ENCODE measurements around the gene NEURL1B.

The NEURL1B gene

DNA sequence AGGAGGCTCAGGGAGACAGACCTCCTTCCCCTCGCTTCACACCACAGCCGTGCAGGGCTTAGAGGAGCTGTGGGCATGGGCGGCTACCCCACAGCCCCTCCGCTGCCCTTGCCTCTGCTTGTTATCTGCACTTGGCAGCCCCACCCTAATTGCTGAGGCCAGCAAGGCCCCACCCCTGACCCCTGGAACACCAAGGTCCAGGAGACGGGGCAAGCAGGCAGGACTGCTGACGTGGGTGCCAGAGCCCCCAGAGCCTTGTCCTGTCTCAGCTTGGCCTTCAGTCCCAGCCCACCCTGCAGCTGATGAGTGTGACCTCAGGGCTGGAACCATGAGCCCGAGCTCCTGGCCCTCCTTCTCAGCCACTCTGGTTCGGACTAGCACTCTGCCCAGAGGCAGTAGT lies 29.1 kb upstream of the NEURL1B start:
- no peak for DNase-seq

DNA sequence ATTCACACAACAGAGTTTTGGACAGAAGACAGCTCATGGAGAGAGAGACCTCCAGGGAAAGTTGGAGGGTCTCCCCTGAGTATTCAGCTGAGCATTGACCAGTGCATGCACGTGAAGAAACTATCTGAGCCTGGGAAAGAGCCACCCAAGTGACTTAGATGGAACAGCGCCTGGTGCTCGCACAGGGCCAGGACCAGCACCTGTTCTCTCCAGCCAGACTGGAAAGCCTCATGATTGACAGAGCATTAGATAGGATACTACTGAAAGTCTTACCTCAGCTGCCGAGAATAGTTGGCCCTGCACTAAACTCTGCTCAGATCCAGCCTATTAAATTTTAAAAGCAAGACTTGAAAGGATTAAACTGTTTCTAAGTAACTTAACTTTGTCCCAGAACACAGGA lies 28.3 kb upstream of the NEURL1B start:
- DNase-seq: no peak

DNA sequence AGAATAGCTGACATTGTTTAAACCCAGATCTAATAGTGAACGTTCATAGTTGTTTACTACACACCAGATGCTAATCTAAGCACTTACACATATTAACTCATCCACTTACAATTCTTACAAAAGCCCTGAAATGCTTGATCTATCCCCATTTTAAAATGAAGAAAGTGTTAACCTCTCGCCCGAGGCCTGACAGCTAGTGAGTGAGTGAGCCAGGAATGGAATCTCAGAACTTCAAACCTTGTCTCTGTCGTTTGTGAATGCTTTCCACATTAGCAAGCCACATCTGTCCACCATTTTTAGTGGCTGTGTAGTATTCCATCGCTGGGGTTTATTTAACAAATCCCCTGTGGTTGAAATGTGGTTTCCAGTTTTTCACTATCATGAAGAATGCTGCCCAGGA lies 24.9 kb upstream of the NEURL1B start:
- no peak for DNase-seq

DNA sequence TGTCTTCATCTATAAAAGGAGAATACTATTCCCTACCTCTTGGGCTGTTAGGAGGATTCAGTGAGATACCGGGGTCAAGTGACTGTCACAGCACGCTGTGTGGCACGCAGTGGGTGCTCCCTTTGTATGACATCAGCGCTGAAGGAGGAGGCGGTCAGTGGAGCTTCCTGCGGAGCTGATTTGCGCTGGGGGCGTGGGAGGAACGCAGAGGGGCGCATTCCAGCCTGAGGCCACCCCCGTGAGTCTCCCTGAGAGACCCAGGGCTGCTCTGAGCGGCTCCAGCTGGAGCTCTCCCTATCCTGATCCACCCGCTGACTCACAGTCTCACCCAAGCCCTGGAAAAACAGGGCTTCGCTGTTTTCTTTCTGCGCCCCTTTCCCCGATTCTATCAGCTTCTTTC lies 24.3 kb upstream of the NEURL1B start:
- DNase-seq: no peak

DNA sequence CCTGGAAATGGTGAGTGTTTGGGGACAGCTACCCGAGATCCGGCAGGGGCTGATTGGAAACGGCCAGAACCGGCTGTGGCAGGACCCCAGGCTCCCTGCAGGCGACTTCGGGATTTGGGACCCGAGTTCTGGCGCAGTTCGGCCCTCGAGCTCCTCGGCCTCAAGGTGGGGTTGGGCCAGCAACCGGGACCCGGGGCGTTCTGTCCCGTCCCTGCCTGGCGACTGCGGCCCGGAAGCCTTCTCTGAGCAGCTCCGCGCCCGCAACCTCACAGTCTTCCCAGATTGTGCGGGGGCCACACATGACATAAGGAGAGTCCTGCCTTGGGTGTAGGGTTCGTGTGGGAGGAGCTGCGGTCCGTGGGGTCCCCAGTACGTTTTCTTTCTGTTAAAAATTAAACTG lies 23.2 kb upstream of the NEURL1B start:
- DNase-seq: no peak

DNA sequence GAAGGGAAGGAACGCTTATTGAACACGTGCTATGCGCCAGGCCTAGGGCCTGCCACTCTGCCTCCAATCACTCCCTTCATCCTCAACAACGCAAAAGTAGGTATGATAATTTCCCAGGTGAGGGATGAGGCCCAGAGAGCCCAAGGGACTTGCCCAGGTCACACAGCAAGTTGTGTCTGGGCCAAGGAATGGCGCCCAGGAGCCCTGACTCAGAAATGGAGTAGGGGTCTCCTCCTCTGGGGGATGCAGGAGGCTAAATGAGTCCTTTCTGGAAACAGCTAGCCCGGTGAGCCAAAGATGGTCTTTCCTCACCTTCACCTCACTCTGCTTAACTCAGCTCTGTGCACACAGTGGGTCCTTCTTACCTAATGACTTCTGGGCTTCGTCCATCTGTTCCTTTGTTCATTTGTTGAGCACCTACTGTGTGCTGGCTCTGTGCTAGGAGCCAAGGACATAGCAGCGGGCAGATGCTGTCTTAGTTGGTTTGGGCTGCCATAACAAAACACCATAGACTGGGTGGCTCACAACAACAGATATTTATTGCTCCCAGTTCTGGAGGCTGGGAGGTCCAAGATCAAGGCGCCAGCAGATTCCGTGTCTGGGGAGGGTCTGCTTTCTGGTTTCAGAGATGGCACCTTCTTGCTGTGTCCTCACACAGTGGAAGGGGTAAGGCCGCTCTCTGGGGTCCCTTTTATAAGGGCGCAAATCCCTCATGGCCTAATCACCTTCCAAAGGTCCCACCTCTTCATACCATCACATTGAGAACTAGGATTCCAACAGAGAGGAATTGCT lies 22.3 kb upstream of the NEURL1B start:
- DNase-seq: no peak

DNA sequence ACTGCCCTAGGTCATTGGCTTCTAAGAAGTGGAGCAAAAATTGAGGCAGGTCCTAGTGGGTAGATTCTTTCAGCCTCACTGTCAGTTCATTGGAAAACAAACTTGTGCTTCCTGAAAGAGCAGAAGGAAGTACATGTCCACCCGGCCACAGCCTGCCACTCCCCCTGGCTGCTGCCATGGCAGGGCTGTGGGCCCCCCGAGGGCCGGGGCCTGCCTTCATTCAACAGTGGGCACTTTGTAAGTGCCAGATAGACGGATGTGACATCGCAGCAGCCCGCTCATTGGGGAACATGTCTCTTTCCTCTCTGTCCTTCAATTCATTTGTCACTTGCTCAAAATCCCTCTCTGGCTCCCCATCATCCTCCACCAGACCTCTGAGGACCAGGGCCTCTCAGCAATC lies 20.6 kb upstream of the NEURL1B start:
- no peak for DNase-seq

DNA sequence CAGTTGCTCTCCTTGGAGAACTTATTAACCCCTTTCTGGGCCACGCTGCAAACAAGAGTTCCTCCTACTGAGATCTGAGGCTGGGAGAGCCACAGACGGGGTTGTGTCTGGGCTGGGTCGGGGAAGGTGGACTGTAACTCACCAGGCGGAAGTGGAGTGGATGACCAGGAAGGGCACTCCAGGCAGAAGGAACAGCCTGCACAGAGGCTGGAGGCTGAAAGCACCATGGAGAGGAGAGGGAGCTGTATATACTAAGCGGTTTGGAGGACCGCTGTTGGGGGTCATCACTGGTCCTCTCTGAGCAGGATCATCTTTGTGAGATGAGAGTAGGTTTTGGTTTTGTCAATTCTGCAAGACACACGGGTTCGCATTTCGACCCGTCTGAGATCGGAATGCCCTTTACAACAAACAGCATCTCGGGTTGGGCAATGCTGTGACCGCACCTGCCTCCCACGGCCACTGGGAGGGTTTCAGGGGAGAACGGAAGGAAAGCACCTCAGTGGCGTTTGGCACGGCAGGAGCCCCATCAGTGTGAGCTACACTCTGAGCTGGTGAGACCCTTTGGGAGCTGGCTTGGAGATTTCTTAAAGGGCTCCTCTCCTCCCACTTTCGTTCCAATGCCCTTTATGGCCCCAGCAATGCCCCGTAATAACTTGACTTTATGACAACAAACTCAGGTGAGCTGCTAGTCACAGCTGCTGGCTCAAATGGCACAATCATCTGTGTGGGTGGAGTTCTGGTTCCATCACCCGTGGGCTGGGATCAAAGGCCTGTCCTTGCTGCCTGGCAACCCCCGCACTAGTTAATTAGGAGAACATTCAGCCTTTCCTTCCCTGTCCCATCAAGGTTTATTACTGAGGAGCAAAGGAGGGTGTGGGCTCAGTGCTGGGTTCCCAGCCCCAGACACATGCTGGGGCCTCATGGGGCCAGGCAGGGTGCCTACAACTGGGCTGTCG lies 18.7 kb upstream of the NEURL1B start:
- DNase-seq: no peak

DNA sequence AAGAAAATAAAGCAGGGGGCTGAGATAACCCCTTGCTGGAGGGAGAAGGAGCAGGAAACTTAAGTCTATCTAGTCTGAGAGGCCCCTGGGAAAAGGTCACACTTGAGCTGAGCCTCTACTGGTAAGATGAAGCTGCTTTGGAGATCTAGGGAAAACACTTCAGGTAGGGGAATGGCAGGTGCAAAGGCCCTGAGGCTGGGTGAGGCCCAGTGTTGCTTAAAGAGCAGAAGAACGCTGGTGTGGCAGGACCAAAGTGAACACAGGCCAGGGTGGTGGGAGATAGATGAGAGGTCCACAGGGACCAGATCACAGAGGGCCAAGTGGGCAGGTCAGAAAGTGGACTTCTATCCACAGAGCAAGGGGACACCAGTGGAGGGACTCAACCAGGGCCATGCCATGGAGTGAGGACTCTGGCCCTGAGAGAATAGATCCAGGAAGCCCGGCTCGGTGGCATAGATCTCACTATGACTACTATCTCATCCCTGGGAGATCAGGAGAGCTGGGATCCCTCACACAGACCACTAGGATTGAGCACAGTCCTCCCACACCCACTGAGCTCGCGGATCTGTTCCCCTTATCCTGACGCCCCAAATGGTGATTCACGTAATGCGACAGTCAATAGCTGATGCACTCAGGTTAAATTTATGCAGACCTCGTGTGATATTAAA lies 17.6 kb upstream of the NEURL1B start:
- DNase-seq: no peak

DNA sequence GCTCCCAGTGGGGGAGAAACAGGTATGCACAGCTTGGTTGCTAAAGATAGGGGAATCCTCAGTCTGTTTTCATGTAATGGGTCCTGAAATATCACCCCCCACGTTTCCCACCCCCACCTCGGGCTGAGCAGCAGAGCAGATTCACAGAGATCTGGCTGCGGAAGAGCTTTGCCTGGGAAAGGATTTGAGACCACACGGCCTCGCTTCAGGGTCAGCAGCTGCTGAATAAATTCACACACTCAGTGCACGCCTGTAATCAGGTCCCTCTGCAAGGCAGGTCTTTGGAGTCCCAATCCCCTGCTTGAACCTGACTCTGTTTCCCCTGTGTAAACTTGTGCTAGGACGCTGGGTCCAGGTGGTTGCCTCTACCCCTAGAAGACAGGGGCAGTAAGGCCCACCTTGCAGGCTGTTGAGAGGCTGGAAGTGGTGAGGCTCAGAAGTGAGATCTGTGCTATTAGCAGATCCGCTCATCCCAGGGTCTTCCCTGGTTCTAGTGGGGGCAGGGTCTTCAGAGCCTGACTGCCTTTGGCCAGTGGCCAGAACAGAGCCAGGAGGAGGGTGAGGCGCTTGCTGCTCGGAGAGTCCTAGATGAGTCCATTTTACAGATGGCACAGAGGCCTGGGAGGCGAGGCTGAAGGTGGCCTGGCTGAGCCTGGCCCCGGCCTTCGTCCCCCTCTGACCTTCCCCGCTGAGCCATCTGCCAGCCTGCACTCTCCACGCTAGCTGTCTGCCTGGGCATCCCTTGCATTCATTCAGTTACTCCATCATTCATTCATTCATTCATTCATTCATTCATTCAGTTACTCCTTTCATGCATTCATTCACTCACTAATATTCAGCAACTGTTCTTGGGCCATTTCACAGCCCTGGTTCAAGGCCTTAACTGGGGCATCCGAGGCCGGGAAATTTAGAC lies 16.7 kb upstream of the NEURL1B start:
- DNase-seq: peak; percentile 18

DNA sequence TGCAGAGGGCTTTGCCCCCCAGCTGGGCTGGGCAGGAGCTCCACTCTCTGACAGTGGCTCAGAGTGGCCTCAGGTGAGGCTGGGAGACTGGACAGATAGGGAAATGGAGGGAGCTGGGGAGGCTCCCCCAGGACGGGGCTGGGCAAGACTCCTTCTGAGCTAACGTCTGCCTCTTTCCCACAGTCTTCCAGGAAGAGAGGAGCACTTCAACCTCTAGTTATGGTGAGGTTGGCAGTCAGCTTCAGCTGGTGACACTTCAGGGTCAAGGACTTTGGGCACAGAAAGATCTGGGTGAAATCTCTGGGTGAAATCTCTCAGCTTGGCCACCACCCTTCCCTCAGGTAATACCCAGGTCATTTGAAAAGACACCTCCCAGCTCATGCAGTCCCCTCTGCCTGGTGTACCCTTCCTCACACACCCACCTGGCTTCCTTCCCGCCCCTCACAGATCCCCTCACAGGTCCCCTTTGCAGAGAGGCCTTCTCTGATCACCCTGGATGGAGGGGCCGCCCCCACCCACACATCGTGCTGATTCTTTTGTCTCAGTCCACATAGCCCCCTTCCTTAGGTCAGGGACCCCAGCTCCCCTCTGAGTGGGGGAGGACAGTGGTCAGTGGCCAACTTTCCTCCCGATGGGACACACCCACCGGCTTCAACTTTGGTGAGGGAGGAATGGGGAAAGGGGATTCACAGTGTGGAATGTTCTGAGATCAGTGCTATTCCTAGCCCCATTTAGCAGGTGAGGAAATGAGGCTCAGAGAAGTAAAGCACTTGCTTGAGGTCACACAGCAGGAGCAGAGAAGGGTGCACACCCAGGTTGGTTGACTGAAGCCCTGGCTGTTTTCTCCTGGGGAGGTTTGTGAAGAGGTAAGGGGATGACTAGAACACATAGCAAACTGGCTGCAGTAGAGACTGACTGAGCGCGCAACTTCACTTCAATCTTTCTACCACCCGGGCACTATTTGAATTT lies 15.8 kb upstream of the NEURL1B start:
- no peak for DNase-seq

DNA sequence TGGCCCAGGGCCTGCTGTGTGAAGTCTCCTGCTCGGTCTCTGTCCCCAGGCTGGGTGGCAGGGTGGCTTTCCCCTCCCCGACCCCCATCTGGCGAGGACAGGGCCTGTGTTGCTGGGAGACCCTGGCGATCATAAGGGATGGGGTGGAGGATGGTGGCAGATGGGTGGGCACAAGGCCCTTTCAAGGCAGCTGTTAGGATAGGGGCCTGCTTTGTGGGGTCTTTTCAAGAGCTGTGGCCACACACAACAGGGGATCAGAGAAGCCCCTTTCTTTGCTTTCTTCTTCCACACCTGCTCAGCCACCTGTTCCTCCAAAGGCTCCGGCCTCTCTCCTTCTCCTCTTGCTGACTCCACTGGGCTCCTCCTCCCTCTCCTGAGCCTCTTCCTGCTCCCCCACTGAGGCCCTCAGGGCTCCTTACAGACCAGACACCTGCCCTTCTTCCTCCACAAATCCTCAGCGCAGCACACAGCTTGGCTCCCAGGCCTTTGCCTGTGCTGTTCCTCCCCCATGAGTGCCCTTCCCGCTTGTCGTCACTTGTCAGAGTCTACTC lies 15.0 kb upstream of the NEURL1B start:
- peak; percentile 58 for DNase-seq

DNA sequence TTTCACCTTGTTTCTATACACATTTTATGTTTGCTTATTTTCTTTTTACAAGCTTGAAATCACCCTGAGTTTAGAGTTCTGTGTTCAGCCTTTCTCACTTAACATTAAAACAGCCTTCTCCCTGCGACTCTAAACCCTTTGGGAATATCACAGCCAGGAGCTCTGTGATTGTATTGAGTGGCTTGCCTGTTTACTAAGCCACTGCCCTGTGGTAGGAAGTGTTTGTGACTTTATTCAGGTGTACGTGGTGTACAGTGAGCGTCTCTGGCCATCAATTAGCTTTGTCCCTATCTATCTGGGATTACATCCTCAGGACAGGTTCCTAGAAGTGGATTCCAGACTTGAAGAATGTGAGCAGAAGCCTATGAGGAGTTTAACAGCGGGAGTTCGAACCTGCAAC lies 11.0 kb upstream of the NEURL1B start:
- no peak for DNase-seq

DNA sequence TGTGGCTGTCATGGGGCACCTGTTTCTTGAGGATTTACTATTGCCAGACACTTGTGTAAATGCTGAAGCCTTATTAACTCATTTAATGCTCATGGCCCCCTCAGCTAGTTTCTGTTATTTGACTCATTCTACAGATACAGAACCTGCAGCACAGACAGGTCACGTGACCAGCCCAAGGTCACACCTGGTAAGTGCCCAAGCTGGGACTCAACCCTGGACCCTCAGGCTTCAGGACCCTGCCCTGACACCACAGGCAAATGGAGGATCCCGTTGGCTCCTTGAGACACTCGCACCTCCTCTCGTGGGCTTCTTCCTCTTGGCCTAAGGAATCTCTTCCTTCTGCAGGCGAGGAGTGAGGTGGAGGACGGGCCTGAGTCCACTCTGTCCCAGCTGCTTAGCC lies 10.6 kb upstream of the NEURL1B start:
- DNase-seq: no peak

DNA sequence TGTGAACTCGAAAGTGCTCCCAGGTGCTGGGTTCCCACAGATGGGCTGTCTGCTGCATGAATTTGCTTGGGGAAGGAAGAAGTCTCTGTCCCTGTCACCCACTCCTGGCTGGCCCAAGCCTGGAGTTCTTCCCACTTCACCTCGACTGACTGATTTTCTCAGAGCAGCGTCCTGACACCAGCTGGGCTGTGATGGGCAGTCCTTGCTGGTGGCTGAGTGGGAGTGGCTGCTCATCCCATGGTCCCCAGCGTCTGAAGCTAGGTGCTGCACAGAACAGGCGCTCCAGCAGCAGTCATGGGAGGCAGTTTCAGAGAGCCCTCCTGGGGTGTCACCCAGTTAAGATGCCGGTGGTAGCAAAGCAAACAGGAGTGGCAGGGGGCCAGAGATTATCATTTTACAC lies 10.1 kb upstream of the NEURL1B start:
- DNase-seq: peak; percentile 46

DNA sequence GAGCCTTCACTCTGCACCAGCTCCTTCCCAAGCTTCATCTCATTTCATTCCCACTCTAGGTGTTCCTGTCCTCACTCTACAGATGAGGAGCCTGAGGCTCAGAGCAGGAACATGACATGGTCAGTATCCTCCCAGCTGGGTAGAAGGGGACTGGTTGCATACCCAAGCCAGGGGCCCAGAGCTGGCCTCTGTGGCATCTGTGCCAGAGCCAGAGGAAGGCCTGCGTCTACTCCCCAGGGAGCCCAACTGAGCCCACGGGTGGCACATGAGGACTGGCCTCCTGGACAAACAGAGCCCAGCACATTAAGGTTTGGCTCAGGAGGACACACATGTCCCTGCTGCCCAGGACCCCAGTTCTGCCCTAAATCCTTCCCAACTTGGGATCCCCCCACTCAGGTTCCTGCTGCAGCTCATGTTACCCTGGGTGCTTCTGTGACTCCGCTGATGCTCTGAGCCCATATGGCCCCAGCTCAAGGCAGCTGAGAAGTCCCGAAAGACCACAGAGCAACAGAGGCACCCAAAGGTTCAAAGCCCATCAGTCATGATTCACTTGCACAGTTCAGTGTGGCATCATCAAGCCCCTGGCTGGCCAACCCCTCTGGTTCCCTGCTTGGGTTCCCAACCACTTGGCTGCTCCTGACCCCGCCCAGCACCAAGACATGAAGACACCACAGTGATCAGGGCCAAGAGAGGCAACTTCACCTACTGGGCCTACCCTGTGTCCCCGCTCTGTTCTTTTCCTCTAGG lies 8.5 kb upstream of the NEURL1B start:
- no peak for DNase-seq

DNA sequence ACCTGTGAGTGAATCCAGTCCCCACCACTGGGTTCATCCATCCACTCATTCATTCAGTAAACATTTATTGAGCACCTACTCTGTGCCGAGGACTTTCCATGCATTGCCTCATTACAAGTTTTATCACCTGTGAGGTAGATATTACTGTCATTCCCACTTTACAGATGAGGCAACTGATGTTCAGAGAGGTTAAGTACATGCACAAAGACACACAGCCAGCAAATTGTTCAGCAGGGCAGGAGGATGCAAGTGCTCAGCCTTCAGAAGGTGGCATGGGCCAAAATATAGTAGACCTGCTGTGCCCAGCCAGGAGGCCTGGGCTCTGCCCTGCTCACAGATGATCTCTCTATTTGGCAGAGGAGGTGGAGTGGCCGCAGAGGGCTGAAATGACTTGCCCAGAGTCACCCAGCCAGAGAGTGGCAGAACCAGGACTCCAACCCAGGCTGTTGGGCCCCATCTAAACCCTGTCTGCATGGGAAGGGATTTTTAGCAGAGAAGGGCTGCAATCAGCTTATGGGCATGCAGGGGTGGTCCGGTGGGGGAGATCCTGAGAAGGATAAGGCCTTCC lies 7.6 kb upstream of the NEURL1B start:
- DNase-seq: no peak

DNA sequence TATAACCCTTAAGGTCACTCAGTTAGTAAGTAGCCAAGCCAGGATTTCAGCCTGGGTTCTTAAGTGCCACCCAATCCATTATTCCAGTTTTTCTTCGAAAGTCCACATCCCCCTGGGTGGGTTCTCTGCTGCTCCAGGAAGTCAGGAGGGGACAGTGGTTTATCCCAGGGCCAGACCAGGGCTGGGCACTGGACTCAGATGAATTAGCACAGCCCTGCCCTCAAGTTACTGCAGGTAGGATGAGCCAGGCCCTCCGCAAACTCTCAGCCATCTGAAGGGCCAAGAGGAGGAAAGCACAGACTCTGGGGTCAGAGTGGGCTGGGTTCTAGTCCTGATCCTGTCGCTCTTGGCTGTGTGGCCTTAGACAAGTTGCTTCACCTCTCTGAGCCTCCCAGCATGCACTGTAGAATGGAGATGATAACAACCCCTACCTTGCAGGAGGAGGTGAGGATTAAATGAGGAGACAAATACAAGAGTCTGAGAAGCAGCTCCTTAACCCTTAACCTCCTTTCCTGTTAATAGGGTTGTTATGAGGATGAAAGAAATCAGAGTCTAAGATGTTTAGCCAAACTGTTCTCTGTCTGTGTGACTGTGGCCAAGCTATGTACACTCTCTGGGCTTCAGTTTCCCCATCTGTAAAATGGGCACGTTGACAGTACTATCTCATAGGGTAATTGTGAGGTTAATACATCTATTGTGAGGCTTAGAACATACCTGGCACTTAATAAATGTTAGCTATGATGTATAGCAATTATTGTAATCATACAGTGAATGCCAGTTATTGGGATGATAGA lies 6.8 kb upstream of the NEURL1B start:
- DNase-seq: no peak

DNA sequence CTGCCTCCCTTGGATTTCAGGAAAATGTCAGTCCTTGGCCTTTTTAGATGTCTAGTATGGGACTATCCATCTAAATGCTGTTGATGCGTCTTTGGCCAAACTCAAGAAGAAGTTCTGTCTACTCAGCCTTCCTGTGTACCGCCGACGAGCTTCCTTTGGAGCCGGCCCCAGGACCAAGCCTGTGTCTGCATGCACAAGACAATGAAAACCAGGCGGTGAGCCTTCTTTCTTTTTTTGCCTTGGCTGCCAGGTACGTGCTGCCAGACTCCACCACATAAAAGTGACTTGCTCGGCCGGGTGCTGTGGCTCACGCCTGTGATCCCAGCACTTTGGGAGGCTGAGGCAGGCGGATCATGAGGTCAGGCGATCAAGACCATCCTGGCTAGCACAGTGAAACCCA lies 6.0 kb upstream of the NEURL1B start:
- no peak for DNase-seq
